HUES6 (cell line): ENCODE measurements around the gene PCK2.
A peak's percentile ranks its signal among the peaks of the same experiment; 100 is the strongest.

Experiments
- H3K27ac ChIP-seq: 2 replicates; pipeline ENCODE4 v1.7.0; 2013; ENCODE audit warnings: low read depth, mild to moderate bottlenecking, low read length, inconsistent platforms
- H3K27me3 ChIP-seq: 2 replicates; pipeline ENCODE4 v1.6.1; 2013; ENCODE audit warnings: low read length; ENCODE audit not compliant: control insufficient read depth, insufficient read depth
- H3K36me3 ChIP-seq: 2 replicates; pipeline ENCODE4 v1.6.1; 2013; ENCODE audit warnings: low read length; ENCODE audit not compliant: control insufficient read depth, insufficient read depth
- H3K4me1 ChIP-seq: 2 replicates; pipeline ENCODE4 v1.6.1; 2013; ENCODE audit warnings: low read length; ENCODE audit not compliant: control insufficient read depth, insufficient read depth
- H3K4me3 ChIP-seq: 2 replicates; pipeline ENCODE4 v1.5.1; 2013; ENCODE audit warnings: low read depth, low read length
- H3K9ac ChIP-seq: one replicate; pipeline ENCODE4 v1.6.1; 2013; ENCODE audit warnings: mild to moderate bottlenecking, low read length
- H3K9me3 ChIP-seq: 2 replicates; pipeline ENCODE4 v1.6.1; 2013; ENCODE audit warnings: low read depth, low read length; ENCODE audit not compliant: control insufficient read depth, insufficient read depth

Gene PCK2

GRCh38 chr14:24145219-24145618 lies 51.1 kb downstream of the PCK2 start:
- H3K4me3 ChIP-seq = no peak overlapping the region
- H3K36me3 ChIP-seq = peaks cover 24% of the 10 kb centered on the region
- H3K27ac ChIP-seq = no peak overlapping the region
- no peaks in the 10 kb centered on the region for H3K9me3 ChIP-seq
- H3K27me3 ChIP-seq = no peaks in the 10 kb centered on the region
- H3K4me1 ChIP-seq = peaks cover 14% of the 10 kb centered on the region
- no peak overlapping the region for H3K9ac ChIP-seq

DNA sequence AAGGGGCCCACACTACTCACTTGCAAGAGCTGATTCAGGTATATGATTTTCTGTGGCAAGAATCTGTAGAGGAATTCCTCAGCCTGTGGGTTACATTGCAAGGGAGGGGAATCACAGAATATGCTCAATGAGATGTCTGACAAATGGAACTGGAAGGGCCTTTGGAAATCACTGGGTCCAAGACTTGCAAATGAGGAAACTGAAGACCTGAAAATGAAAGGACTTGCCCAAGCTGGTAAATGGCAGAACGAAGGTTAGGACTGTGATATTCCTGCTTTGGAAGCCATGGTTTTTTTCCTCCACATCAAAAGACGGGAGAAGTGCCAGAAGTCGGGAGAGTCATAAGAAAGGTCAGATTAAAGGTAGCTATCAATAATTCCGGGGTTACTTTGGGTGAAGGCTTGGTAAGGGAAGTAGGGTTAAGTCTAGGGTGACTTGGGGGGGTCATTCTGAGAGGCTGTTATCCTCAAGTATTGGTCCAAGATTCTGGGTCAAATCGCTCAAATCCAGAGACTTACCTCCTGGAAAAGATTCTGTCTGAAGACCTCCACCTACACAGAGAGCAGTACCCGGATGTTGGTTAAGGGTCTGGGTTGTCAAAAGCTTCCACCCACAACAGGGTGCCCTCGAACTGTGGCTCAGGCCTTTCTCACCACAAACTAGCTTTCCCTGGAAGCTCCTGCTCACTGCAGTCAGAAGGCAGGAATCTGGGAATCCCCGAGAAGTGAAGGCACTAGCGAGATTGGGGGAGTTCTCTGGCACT lies 51.8 kb downstream of the PCK2 start:
- Histone ChIP-seq H3K36me3 (peaks cover 31% of the 10 kb centered on the region), H3K27me3 (no peaks in the 10 kb centered on the region), H3K9ac (peak overlapping the region; percentile 82), H3K27ac (no peak overlapping the region), H3K9me3 (no peaks in the 10 kb centered on the region), H3K4me3 (peak overlapping the region; percentile 90), H3K4me1 (peaks cover 14% of the 10 kb centered on the region)

GRCh38 chr14:24146453-24146977 lies 52.4 kb downstream of the PCK2 start, which contains the start of gene PSME2:
Gene PSME2 (minus strand): TSS chr14:24146610. CDS start chr14:24146581, 29 bp downstream.
- Histone ChIP-seq H3K4me1 (peaks cover 14% of the 10 kb centered on the region), H3K36me3 (peaks cover 37% of the 10 kb centered on the region), H3K9ac (peak within 1 kb of the TSS; percentile 82), H3K27ac (peak within 1 kb of the TSS; percentile 38; the same call in 1 of the 2 replicates), H3K4me3 (peak within 1 kb of the TSS; percentile 90), H3K27me3 (no peaks in the 10 kb centered on the region), H3K9me3 (no peaks in the 10 kb centered on the region)

DNA sequence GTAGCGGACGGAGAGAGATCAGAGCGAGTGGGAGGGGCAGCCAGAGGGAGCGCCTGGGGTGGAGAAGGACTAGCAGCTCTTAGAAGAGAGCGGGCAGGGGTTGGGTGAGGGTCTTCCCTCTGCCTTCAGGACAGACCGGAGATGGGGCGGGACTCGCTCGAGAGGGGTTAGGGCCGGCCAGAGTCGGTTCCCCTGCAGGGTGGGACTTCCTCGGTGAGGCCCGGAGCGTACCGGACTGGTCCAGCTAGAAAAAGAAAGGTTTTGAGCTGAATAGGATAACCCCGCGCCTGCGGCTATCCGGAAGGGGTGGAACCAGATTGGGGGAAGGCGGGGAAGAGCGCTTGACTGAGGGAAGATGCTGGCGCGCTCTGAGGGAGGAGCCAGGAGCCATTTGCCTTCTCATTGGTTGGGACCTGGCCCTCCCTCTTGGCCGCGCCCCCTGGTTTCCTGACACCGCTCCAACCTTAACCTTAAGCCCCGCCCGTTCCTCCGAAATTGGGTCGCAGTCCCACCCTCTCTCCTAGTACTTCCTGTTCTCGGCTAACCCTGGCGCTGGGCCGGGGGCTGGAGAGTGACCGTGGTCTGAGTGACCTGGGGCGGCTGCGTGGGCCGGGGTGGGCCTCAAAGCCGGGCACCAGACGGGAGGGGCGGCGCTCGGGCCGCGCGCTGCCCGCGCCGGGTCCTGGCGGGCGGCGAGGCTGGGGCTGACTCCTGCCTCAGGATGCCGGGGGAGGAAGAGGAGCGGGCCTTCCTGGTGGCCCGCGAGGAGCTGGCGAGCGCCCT lies 53.1 kb downstream of the PCK2 start, which contains the start of gene RNF31:
RNF31 (plus strand) TSS at position 521 of the 783 bp plus-strand sequence; CDS start at position 722, 201 bp downstream.
- peaks cover 13% of the 10 kb centered on the region for H3K4me1 ChIP-seq
- peaks cover 44% of the 10 kb centered on the region for H3K36me3 ChIP-seq
- H3K9me3 ChIP-seq = no peaks in the 10 kb centered on the region
- peak within 1 kb of the TSS; percentile 90 for H3K4me3 ChIP-seq
- peak within 1 kb of the TSS; percentile 38; the same call in 1 of the 2 replicates for H3K27ac ChIP-seq
- peak within 1 kb of the TSS; percentile 82 for H3K9ac ChIP-seq
- H3K27me3 ChIP-seq = no peaks in the 10 kb centered on the region

- Histone ChIP-seq H3K9me3 (no peaks in the 10 kb centered on the region), H3K27ac (peak overlapping the region; percentile 38; the same call in 1 of the 2 replicates), H3K27me3 (no peaks in the 10 kb centered on the region), H3K9ac (peak overlapping the region; percentile 82), H3K4me1 (peaks cover 12% of the 10 kb centered on the region), H3K4me3 (peak overlapping the region; percentile 90), H3K36me3 (peaks cover 49% of the 10 kb centered on the region)
Observed at GRCh38 chr14:24147761-24148428, 53.8 kb downstream of the PCK2 start.

GRCh38 chr14:24149302-24149969 lies 55.3 kb downstream of the PCK2 start:
- peaks cover 12% of the 10 kb centered on the region for H3K4me1 ChIP-seq
- no peaks in the 10 kb centered on the region for H3K9me3 ChIP-seq

GRCh38 chr14:24150061-24150460 lies 56.0 kb downstream of the PCK2 start:
- Histone ChIP-seq H3K9me3 (no peaks in the 10 kb centered on the region), H3K27ac (no peak overlapping the region), H3K27me3 (no peaks in the 10 kb centered on the region), H3K4me3 (no peak overlapping the region), H3K9ac (no peak overlapping the region), H3K4me1 (peaks cover 12% of the 10 kb centered on the region), H3K36me3 (peaks cover 45% of the 10 kb centered on the region)

More at GRCh38 chr14:24149302-24149969, 55.3 kb downstream of the PCK2 start:
- Histone ChIP-seq H3K9ac (no peak overlapping the region), H3K4me3 (no peak overlapping the region), H3K27me3 (no peaks in the 10 kb centered on the region), H3K36me3 (peaks cover 43% of the 10 kb centered on the region), H3K27ac (no peak overlapping the region)

DNA sequence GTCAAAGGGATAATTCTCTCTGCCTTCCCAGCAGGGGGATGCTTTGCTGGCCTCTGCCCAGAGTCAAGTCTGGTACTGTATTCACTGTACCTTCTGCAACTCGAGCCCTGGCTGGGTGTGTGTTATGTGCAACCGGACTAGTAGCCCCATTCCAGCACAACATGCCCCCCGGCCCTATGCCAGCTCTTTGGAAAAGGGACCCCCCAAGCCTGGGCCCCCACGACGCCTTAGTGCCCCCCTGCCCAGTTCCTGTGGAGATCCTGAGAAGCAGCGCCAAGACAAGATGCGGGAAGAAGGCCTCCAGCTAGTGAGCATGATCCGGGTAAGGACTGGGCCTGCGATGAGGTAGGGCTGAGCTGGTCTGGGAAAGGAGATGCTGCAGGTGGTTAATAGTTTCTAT lies 56.5 kb downstream of the PCK2 start:
- H3K36me3 ChIP-seq = peaks cover 50% of the 10 kb centered on the region

DNA sequence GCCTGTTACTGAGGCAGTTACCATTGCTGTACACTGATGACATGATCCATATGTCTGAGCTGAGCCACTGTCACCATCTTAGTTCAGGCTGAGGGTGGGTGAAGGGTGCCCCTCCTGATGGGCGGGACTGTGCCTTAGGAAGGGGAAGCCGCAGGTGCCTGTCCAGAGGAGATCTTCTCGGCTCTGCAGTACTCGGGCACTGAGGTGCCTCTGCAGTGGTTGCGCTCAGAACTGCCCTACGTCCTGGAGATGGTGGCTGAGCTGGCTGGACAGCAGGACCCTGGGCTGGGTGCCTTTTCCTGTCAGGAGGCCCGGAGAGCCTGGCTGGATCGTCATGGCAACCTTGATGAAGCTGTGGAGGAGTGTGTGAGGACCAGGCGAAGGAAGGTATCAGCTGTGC lies 56.9 kb downstream of the PCK2 start:
- peaks cover 54% of the 10 kb centered on the region for H3K36me3 ChIP-seq
- H3K9me3 ChIP-seq = no peaks in the 10 kb centered on the region
- H3K27ac ChIP-seq = no peak overlapping the region
- H3K9ac ChIP-seq = no peak overlapping the region
- H3K4me1 ChIP-seq = peaks cover 8% of the 10 kb centered on the region; the same call in 1 of the 2 replicates
- H3K27me3 ChIP-seq = no peaks in the 10 kb centered on the region
- no peak overlapping the region for H3K4me3 ChIP-seq

More for the DNA sequence above, 56.5 kb downstream of the PCK2 start:
- no peaks in the 10 kb centered on the region for H3K27me3 ChIP-seq
- no peak overlapping the region for H3K27ac ChIP-seq
- no peak overlapping the region for H3K9ac ChIP-seq
- H3K4me3 ChIP-seq = no peak overlapping the region
- H3K4me1 ChIP-seq = peaks cover 12% of the 10 kb centered on the region
- no peaks in the 10 kb centered on the region for H3K9me3 ChIP-seq

DNA sequence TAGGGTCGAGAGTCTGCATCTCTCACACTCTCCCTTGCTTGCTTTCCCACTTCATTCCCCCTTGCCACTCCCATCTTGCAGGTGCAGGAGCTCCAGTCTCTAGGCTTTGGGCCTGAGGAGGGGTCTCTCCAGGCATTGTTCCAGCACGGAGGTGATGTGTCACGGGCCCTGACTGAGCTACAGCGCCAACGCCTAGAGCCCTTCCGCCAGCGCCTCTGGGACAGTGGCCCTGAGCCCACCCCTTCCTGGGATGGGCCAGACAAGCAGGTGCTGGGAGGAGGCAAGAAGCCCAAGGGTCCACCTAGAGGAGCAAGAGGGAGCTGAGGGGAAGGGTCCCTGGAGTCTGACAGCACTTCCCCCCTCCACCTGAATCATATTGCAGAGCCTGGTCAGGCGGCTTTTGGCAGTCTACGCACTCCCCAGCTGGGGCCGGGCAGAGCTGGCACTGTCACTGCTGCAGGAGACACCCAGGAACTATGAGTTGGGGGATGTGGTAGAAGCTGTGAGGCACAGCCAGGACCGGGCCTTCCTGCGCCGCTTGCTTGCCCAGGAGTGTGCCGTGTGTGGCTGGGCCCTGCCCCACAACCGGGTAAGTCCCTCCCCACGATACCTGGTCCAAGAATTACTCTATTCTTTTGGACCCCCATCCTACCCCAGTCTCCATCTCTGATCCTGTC lies 57.4 kb downstream of the PCK2 start:
- H3K36me3 ChIP-seq = peaks cover 55% of the 10 kb centered on the region
- H3K4me1 ChIP-seq = peaks cover 8% of the 10 kb centered on the region; the same call in 1 of the 2 replicates
- H3K27ac ChIP-seq = no peak overlapping the region
- no peak overlapping the region for H3K4me3 ChIP-seq
- no peaks in the 10 kb centered on the region for H3K9me3 ChIP-seq
- no peaks in the 10 kb centered on the region for H3K27me3 ChIP-seq
- no peak overlapping the region for H3K9ac ChIP-seq
